HepG2 (cell line): ENCODE data around the gene OR6S1. TPM values are rescaled to one million over a fixed set of nuclear protein-coding genes. Genes with fewer than 3 reads are reported as not detected.
A peak's percentile ranks its signal among the peaks of the same experiment; 100 is the strongest.

ENCODE experiments used
- ADNP ChIP-seq: sonication (generic); formaldehyde crosslinking; IDR thresholded peaks from 2 replicates; pipeline ENCODE4 v1.4.0; 2020; ENCODE audit warnings: missing genetic modification reagents
- DNMT3B ChIP-seq: conservative IDR thresholded peaks from 2 replicates; pipeline ENCODE4 v1.6.1; 2016; ENCODE audit warnings: missing biosample characterization, control low read depth
- ELF3 ChIP-seq: IDR thresholded peaks from 2 replicates; pipeline ENCODE4 v1.6.1; 2016; ENCODE audit warnings: missing genetic modification reagents, missing compliant biosample characterization
- HOMEZ ChIP-seq: IDR thresholded peaks from 2 replicates; pipeline ENCODE4 v1.6.1; 2016; ENCODE audit warnings: low read depth
- KAT8 ChIP-seq: IDR thresholded peaks from 2 replicates; pipeline ENCODE4 v1.6.1; 2016; ENCODE audit warnings: missing genetic modification reagents, missing compliant biosample characterization
- KDM3A ChIP-seq: IDR thresholded peaks from 2 replicates; pipeline ENCODE4 v1.6.1; 2018; ENCODE audit warnings: low read depth, missing compliant biosample characterization
- MBNL3 ChIP-seq: fragments of 250-450 bp; sonication (Bioruptor Pico); conservative IDR thresholded peaks from 2 replicates; pipeline ENCODE4 v1.8.0; 2022; ENCODE audit warnings: mild to moderate bottlenecking, inconsistent platforms
- MTA1 ChIP-seq: sonication (generic); formaldehyde crosslinking; IDR thresholded peaks from 2 replicates; pipeline ENCODE4 v1.4.0; 2020; ENCODE audit warnings: missing genetic modification reagents, mild to moderate bottlenecking, borderline replicate concordance
- NFYB ChIP-seq: sonication (generic); formaldehyde crosslinking; IDR thresholded peaks from 2 replicates; pipeline ENCODE4 v1.4.0; 2020; ENCODE audit warnings: missing genetic modification reagents
- NFYC ChIP-seq: IDR thresholded peaks from 2 replicates; pipeline ENCODE4 v1.6.1; 2016; ENCODE audit warnings: missing genetic modification reagents, missing compliant biosample characterization
- RBM22 ChIP-seq: fragments of 200-400 bp; formaldehyde crosslinking; optimal IDR thresholded peaks from 2 replicates; pipeline ENCODE3; 2017; ENCODE audit warnings: mild to moderate bottlenecking, low read length, moderate library complexity
- REPIN1 ChIP-seq: sonication (generic); formaldehyde crosslinking; IDR thresholded peaks from 2 replicates; pipeline ENCODE4 v1.8.0; 2022; ENCODE audit warnings: missing genetic modification reagents, low read depth, mild to moderate bottlenecking, borderline replicate concordance
- RFXAP ChIP-seq: sonication (generic); formaldehyde crosslinking; IDR thresholded peaks from 2 replicates; pipeline ENCODE4 v1.4.0; 2020; ENCODE audit warnings: missing genetic modification reagents, borderline replicate concordance
- SALL2 ChIP-seq: sonication (generic); formaldehyde crosslinking; IDR thresholded peaks from 2 replicates; pipeline ENCODE4 v1.8.1; 2023; ENCODE audit warnings: mild to moderate bottlenecking, missing genetic modification reagents, inconsistent platforms
- TEAD3 ChIP-seq: optimal IDR thresholded peaks from 2 replicates; pipeline ENCODE3; 2016; ENCODE audit warnings: borderline replicate concordance
- THAP11 ChIP-seq: IDR thresholded peaks from 2 replicates; pipeline ENCODE4 v1.6.1; 2016; ENCODE audit warnings: missing biosample characterization, missing genetic modification reagents
- ZBTB7B ChIP-seq: sonication (generic); formaldehyde crosslinking; IDR thresholded peaks from 2 replicates; pipeline ENCODE4 v1.4.0; 2020; ENCODE audit warnings: missing genetic modification reagents
- ZNF326 ChIP-seq: sonication (generic); formaldehyde crosslinking; IDR thresholded peaks from 2 replicates; pipeline ENCODE4 v1.4.0; 2020; ENCODE audit warnings: missing genetic modification reagents, borderline replicate concordance
- ZNF446 ChIP-seq: sonication (generic); formaldehyde crosslinking; IDR thresholded peaks from 2 replicates; pipeline ENCODE4 v1.5.0; 2020; ENCODE audit warnings: mild to moderate bottlenecking, missing genetic modification reagents
- ZNF543 ChIP-seq: sonication (generic); formaldehyde crosslinking; IDR thresholded peaks from 2 replicates; pipeline ENCODE4 v1.4.0; 2020; ENCODE audit warnings: mild to moderate bottlenecking, missing genetic modification reagents
- ZNF564 ChIP-seq: sonication (generic); formaldehyde crosslinking; IDR thresholded peaks from 2 replicates; pipeline ENCODE4 v1.8.1; 2023; ENCODE audit warnings: mild to moderate bottlenecking, missing genetic modification reagents
- polyA plus RNA-seq, 8 experiments: library from polyadenylated mRNA; depleted of rRNA in 3 of 8; stranded (reverse) in 7 of 8; unstranded in 1 of 8; fragments of >200 nt; fragmentation: Illumina TruSeq in 4 of 8; extraction: Trizol in 4 of 8; gene quantifications; 2 replicates each; pipeline versions ENCODE4 v1.2.1 to v1.2.3, GENCODE V29; 2011 to 2016; ENCODE audit warnings: low read depth in 4 of 8, missing spikeins in 1 of 8, mixed read lengths in 1 of 8; ENCODE audit not compliant: insufficient read depth in 1 of 8
- total RNA-seq, 5 experiments: library from RNA; depleted of rRNA; stranded (reverse); fragments of >200 nt; fragmentation: Illumina TruSeq; extraction: Trizol; gene quantifications; 2 replicates each; pipeline ENCODE4 v1.2.3, GENCODE V29; 2016; ENCODE audit warnings: low read depth in 1 of 5
- TF ChIP-seq, protein P1 (sequence below): sonication (generic); formaldehyde crosslinking; IDR thresholded peaks from 2 replicates; pipeline ENCODE4 v1.8.0; 2022; ENCODE audit warnings: mild to moderate bottlenecking, missing genetic modification reagents; ENCODE audit not compliant: insufficient replicate concordance
- TF ChIP-seq, protein P2 (sequence below): sonication (generic); formaldehyde crosslinking; IDR thresholded peaks from 2 replicates; pipeline ENCODE4 v1.5.1; 2020; ENCODE audit warnings: mild to moderate bottlenecking, missing genetic modification reagents

OR6S1 gene
- total and polyA plus RNA-seq, 2 of the 13 experiments (the other 11 are each of a cell fraction or from before 2014, with no cell fraction given): 0.09 TPM; not detected in 1

GRCh38 chr14:20632831-20633691 is 8.4 kb downstream of the OR6S1 start (continued):
- TF ChIP-seq, protein P1, sequence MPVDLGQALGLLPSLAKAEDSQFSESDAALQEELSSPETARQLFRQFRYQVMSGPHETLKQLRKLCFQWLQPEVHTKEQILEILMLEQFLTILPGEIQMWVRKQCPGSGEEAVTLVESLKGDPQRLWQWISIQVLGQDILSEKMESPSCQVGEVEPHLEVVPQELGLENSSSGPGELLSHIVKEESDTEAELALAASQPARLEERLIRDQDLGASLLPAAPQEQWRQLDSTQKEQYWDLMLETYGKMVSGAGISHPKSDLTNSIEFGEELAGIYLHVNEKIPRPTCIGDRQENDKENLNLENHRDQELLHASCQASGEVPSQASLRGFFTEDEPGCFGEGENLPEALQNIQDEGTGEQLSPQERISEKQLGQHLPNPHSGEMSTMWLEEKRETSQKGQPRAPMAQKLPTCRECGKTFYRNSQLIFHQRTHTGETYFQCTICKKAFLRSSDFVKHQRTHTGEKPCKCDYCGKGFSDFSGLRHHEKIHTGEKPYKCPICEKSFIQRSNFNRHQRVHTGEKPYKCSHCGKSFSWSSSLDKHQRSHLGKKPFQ (CRISPR knock-in tag): peak; percentile 45
- TF ChIP-seq KAT8 (CRISPR knock-in tag) (peak; percentile 60; the same call in 1 of the 2 replicates), HOMEZ (CRISPR knock-in tag) (0 out of 2 replicates have a peak, but pooled peaks have one; percentile 29), RFXAP (CRISPR knock-in tag) (peak; percentile 52; the same call in 1 of the 2 replicates), KDM3A (no peak), TEAD3 (peak; percentile 30), ZNF326 (CRISPR knock-in tag) (no peak), MTA1 (peak; percentile 30; the same call in 1 of the 2 replicates), ZNF446 (CRISPR knock-in tag) (0 out of 2 replicates have a peak, but pooled peaks have one; percentile 47), SALL2 (0 out of 2 replicates have a peak, but pooled peaks have one; percentile 21), ZNF564 (CRISPR knock-in tag) (peak; percentile 61; the same call in 1 of the 2 replicates), REPIN1 (CRISPR knock-in tag) (peak; percentile 87), NFYB (0 out of 2 replicates have a peak, but pooled peaks have one; percentile 18), RBM22 (peak; percentile 94), ADNP (CRISPR knock-in tag) (peak; percentile 38; the same call in 1 of the 2 replicates), THAP11 (CRISPR knock-in tag) (peak; percentile 81), ZNF543 (CRISPR knock-in tag) (no peak), MBNL3 (CRISPR knock-in tag) (no peak), ZBTB7B (CRISPR knock-in tag) (peak; percentile 66; the same call in 1 of the 2 replicates), NFYC (CRISPR knock-in tag) (peak; percentile 50), ELF3 (peak; percentile 43; the same call in 1 of the 2 replicates), DNMT3B (CRISPR knock-in tag) (0 out of 2 replicates have a peak, but pooled peaks have one; percentile 66)
- TF ChIP-seq, protein P2, sequence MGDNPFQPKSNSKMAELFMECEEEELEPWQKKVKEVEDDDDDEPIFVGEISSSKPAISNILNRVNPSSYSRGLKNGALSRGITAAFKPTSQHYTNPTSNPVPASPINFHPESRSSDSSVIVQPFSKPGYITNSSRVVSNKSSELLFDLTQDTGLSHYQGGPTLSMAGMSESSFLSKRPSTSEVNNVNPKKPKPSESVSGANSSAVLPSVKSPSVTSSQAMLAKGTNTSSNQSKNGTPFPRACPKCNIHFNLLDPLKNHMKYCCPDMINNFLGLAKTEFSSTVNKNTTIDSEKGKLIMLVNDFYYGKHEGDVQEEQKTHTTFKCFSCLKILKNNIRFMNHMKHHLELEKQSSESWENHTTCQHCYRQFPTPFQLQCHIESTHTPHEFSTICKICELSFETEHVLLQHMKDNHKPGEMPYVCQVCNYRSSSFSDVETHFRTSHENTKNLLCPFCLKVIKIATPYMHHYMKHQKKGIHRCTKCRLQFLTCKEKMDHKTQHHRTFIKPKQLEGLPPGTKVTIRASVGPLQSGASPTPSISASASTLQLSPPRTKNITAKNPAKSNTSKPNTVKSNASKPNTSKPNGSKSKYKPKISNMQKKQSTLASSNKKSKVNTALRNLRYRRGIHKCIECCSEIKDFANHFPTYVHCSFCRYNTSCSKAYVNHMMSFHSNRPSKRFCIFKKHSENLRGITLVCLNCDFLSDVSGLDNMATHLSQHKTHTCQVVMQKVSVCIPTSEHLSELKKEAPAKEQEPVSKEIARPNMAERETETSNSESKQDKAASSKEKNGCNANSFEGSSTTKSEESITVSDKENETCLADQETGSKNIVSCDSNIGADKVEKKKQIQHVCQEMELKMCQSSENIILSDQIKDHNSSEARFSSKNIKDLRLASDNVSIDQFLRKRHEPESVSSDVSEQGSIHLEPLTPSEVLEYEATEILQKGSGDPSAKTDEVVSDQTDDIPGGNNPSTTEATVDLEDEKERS: peak; percentile 62; the same call in 1 of the 2 replicates
